NCI-H526 treated with DMSO at 0.1 percent for 48 hours (cell line): ENCODE data around the gene ZNF516.

Experiments
- DNase-seq: peaks from one replicate; lab custom pipeline; 2025; lab: John Stamatoyannopoulos, UW

Gene ZNF516

DNA sequence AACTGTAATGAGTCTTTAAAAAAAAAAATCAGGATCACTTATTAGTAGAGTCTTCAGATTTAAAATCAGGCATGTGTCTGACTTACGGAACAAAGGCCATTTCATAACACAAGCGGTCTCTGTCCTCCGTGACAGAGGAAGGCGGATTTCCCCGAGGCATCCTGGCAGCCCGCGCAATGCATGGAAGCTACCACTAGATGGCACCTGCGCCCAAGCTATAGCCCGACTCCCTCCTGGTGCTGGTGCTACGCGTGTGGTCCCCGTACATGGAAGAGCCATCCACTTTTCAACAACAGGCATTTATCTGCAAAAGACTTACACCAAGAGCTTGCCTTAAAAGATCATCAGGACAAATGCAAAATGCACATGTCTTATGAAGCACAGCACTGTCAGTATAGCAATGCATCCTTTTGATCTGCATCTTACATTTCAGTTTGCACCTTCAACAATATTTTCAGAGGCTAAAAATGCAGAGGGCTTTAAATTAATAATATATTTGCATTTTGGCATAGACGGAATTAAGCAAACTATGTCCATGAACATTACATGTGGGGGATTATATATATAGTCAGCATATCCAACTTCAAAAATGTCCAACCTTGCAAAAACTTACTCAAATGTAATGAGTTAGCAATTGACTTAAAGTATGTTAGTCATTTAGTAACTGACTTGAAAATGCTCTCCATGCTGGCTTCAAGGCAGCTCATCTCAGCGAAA, 96.0 kb downstream of the ZNF516 start:
- peak; percentile 53 for DNase-seq

DNA sequence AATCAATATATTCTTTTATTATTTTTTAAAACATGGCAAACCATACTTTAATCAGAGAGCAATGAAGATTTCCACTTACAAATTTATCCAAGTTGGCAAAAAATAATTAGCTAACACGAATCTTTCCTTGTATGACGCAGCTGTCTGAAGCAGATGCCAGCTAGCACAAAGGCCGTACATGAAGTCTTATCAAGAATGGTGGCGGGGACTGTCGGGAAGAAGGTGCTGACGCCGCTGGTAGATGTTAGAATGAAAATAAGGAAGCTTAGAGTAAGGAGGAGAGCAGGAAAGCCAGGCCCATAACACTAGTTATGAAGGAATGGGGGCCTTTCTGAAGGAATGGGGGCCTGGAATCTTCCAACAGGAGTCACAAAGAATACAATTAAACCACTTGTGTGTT, 96.7 kb downstream of the ZNF516 start:
- no peak for DNase-seq

DNA sequence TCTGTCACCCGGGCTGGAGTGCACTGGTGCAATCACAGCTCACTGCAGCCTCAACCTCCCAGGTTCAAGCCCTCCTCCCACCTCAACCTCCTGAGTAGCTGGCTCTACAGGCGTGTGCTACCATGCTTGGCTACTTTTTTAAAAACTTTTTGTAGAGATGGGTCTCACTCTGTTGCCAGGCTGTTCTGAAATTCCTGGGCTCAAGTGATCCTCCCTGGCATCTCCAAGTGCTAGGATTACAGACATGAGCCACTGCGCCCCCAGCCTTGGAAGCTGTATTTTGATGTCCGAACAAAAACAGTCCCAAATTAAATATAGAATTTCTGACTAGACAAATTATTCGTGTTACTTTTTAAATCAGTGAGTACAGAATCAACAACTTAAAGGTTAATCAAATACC, 97.4 kb downstream of the ZNF516 start:
- no peak for DNase-seq

DNA sequence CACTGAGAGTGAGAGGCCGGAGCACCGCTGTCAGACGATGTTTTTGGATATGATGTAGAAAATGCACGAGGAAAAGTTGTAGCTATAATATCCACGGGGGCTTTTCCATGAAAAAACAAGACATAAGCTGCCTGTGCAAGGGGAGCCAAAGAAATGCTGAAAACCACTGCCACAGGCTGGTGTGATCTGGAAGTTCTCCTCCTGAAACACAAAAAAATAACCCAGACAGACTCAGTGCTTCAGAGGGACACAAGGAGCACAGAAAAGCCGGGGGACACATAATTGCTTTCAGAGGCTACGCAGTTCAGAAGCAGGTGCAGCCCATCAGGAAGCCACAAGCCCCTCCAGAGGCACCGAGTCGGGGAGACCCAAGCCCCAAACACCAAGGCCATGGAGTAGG, 98.2 kb downstream of the ZNF516 start:
- no peak for DNase-seq

DNA sequence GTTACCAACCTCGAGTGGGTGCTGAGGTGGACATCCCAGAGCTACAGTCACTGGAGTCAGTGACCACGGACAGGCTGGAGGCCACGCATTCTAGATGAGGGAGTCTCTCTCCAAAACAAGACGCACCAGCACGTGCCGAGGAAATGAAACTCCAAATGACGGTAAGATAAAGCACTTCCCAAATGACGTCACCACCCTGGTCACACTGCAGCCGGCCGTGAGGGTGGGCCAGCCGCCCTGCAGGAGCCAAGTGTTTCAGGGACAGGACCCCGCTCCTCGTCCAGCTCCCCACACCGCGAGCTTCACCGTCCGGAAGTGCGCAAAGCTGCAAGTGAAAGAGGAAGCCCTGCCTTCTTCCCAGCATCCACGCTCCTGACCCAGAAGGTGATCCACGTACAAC, 99.4 kb downstream of the ZNF516 start:
- DNase-seq: no peak

DNA sequence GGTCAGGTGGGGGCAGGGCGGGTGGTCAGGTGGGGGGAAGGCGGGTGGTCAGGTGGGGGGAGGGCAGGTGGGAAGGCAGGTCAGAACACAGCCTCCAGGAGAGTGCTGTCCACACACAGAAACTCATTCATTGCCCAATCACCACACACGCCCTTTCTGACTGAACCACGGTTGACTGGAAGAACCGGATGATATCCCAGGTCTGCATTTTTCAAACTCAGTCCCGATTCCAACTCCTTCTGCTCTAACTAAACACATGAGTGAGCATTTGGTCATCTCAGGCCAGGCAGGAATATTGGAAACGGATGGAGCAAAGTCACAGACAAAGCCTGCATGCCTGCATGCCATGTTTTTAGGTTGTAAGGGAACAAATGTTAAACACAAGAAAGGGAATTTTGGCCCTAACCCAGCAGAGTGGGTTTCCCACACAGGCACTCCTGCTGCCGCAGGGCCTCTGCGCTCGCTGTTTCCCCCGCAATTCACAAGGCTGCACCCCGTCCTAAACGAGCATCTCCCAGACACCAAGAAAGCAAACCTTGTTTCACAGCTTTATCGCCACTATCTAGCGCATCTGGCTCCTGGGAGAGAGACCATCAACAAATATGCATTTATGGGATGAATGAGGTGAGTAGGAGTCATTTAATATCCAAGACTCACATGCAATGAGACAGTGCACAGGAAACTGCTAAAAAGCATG, 100.1 kb downstream of the ZNF516 start:
- no peak for DNase-seq

DNA sequence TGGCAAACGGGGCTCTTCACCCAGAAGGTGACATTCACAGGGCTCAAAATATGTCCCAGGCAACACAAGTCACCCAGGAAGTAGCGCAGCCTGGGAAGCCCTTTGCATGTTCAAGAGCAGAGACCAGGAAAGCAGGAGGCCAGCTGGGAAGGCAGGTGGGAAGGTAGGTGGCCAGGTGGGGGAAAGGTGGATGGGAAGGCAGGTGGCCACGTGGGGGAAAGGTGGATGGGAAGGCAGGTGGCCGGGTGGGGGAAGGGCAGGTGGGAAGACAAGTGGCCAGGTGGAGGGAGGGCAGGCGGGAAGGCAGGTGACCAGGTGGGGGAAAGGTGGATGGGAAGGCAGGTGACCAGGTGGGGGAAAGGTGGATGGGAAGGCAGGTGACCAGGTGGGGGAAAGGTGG, 102.7 kb downstream of the ZNF516 start:
- no peak for DNase-seq

DNA sequence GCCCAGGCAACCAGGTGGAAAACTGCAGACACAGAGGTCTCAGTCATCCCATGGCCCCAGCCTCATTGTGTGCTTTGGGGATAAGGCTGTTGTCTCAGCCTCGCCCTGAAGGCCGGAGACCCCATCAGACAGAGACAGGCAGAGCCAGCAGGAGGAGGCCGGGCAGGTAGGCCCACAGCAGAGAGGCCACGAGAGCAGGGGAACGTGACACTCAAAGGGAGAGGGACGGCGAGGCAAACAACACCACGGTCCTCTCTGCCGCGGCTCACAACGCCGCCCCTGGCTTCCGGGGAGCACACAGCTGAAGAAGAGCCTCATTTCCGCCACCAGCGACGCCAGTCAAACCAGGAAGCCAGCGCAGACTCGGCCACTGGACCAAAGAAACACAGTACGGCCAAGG, 103.3 kb downstream of the ZNF516 start:
- DNase-seq: no peak

DNA sequence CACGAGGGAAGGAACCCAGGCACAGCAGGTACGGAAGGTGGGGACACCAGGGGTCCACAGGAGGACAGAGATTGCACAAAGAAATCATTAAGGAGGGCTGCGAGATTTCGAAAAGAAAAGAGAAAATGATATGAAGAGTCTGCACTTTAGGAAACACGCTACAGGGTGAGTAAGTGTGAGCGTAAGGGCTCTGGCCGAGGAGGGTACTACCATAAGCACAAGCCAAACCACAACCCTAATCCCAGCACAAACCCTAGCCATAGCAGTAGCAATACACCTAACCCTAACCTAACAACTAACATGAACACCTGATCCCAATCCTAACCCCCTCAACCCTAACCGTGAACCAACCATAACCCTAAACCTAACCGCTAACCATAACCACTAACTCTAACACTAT, 104.0 kb downstream of the ZNF516 start:
- no peak for DNase-seq

DNA sequence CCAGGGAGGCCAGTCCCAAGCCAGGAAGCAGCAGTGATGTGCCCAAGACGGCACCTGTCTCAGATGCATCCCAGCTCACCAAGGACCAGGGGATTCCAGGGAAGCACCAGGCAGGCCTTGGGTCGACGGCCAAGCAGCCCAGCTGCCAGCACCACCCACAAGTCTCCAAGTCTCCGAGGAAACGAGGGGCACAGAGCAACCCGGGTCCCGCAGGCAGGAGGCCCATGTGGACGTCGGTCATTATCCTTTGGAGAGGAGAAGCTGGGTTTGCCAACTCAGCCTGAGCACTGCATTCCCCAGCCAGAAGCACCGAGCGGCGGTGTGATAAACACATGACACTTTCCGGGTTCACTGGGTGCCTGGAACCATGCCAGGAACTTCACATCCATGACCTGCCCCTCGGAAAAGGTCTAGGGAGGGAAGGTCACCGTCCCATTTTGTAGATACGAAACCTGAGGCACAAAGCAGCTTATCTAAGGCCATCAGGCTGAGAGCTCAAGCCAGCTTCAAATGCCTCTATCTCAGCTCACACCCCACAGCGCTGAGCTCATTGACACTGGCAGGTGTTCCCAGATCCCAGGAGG, 104.5 kb downstream of the ZNF516 start:
- no peak for DNase-seq

DNA sequence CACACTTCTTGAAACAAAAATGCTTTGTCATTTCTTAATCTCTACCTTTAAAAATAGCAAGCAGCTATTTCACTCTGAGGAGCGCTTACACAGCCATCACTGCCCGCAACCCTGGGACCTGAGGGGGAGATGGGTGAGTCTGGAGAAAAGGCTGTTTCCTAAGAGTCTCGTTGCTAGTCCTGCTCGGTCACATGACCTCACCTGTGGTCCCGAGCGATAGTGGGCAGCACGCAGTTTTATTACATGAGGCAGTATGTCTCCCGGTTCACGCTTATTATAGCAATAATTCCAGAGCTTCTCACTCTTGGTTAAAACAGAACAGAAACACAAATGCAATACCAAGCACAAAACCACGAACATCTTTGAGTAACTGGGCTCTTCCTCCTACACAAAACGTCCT, 105.3 kb downstream of the ZNF516 start:
- no peak for DNase-seq

DNA sequence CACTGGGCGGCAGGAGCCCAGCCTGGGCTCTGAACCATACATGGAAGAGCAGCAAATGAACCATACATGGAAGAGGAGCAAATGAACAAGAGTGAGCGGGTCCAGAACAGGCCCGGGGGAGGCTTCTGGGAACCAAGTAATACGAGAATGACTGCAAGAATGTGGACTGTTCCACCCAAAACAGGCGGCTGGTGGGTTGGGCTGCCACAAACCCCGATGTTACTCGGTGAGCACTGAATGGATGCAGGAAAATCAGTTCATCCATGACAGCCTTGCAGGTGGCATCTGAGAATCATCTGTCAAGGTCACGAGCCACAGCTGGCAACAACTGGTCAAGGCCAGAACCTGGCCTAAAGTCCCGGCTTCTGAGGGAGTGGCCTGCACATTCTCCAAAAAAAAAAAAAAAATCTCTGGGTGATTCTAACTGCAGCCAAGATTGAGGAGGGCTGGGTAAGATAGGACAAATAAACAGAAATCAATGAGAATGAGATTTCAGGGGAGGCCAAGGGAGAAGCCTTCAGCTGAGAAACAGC, 106.1 kb downstream of the ZNF516 start:
- no peak for DNase-seq

DNA sequence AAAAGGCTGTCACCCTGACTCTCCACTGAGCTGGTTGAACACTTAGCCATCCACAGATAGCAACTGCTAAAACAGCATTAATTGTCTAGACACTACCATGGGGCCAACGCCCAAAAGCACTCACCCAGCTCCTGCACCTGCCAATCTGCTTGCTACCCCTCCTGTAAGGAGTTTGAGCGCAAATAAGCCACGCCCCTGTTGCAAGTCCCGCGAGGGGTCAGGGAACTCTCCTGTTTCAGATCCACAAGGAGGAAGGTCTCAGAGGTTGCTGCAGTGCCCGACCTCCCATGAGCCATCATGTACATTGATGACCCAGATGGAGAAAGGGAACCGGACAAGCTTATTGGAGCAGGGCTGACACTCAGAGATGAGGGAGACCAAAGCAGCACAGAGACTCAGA, 106.8 kb downstream of the ZNF516 start:
- DNase-seq: no peak

DNA sequence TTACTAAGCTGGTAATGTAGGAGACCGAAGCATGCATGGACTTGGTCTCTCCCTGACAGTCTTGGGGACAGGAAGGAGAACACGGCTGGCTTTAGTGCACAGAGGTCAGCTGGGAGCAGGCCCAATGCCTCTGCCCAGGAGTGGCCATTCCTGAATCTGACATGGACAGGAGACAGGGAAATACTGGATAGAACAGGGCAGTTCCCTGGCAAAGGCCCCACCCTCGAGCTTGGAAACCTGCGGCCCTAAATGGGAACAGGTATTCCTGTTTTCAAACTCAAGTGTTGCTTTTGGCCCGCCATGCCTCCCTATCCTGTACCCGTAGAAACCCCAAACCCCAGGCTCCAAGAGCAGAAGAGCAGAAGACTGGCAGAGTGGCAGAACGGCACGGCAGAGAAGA, 107.4 kb downstream of the ZNF516 start:
- no peak for DNase-seq

DNA sequence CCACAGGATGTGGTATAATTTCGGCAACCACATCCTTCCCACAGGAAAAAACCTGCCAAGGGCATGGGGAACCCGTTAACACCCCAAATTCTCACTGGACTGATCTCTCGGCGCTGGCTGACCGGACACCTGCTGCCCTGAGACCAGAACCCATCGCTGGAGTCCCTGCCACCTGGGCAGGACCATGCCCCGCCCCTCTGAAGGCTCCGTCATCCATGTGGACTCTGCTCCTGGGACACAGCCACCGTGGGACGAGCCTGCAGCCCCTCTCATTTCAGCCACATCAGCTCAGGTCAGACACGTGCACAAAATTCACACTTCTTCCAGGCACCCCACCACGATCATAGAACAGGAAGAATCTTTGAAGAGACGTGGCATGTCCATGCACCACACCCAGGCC, 108.2 kb downstream of the ZNF516 start:
- no peak for DNase-seq

DNA sequence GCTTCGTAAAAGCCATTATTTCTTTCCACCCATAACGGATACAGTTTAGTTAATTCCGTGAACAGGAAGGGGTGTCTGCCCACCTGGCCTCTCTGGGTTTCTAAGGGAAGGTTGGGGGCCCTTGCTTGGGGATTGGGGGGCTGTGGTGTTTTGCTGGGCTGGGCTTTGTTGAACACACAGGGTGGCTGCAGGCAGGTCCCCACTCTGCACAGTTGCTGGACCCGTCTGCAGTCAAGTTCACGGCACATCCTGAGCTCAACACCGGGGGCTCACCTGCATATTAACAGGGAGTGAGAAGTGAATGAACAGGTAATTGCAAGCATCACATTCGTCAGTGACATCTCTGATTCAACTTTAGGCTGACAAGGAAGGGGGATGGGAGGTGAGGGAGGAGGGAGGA, 109.0 kb downstream of the ZNF516 start:
- DNase-seq: no peak

DNA sequence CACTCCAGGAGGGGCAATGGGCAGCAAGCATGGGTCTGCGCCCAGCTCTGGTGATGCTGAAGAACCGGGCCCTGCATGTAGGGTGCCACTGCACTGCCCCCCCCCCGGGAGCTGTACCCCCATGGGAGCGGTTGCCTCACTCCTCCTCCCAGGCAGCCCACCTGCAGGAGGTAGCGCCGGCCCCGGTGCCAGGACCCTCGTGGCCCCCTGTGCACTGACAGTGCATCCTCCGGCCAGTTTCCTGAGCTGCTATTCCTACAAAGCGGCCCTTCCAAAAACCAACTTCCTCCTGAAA, 109.4 kb downstream of the ZNF516 start:
- no peak for DNase-seq

DNA sequence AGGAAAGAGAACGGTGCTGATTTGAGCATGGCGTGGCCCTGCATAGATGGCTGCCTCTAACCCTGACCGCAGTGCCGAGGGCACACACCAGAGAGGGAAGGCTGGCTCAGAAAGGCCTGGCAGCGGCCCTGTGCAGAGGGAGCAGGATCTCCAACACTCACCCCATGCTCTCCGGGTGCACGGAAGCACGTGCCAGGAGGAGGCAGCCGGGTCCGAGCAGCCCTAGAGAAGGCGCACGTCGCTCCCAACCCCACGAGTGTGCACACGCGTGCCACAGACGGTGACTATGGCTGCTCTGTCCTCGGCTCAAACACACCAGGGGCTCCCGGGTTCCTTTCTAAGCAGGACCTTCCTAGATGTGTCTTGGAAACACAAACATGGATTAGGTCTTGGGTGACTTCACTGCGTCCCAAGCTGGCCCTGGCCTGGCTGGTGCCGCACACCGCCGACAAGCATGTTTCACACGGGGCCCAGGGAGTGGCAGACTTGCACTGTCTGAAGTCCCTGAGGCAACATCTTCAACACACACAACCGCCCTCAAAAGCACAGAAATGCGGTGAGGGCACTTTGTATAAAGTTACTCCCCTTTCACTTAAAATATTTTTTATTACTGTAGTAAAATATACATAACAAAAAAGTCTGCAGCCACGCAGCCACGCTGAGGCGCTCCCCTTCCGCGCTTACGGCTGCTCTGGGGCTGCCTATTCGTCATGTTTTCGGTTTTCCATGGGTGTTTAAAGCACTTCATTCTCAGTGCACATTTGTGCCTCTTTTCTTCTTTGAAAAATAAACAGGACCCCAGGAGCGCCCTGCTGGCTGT, 110.0 kb downstream of the ZNF516 start:
- no peak for DNase-seq

DNA sequence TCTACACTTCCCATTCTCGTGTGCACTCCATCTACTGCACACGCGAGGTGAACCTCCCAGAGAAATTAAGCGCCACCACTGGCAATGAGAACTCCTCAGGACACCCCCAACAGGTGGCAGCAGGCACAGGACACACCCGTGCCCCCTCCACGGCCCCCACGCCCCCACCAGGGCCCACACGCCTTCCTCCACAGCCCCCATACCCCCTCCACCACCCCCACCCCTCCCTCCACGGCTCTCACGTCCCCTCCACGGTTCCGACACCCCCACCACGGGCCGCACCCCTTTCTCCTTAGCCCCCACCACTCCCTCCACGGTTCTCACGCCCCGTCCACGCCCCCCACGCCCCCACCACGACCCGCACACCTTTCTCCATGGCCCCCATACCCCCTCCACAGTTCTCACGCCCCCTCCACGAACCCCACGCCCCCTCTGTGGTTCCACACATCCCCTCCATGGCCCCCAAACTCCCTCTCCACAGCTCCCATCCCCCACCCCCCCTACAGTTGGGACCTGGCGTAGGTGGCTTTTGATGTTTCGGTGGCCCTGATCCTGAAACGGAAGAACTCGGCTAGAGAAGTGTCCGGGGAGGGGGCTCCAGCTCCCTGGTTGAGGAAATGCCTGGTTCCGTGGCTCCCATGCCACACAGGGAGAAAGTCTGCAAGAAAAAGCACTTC, 110.8 kb downstream of the ZNF516 start:
- no peak for DNase-seq

DNA sequence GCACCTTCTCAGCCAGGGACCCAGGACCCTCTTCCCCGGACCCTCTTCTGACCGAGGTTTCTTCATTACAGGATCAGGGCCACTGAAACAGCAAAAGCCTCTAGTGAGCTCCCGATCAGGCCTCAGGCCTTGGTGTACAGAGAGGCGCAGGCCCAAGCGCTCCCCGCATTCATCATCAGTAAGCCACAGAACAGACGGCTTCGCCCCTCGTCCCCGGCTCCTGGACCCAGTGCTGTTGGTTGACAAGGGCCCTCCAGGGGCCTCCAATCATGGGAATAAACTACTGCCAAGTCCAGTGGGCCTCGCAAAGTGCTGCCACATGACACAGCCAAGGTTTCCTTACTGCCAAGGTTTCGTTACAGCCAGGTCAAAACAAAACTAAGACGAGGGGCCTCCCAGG, 111.4 kb downstream of the ZNF516 start:
- no peak for DNase-seq

DNA sequence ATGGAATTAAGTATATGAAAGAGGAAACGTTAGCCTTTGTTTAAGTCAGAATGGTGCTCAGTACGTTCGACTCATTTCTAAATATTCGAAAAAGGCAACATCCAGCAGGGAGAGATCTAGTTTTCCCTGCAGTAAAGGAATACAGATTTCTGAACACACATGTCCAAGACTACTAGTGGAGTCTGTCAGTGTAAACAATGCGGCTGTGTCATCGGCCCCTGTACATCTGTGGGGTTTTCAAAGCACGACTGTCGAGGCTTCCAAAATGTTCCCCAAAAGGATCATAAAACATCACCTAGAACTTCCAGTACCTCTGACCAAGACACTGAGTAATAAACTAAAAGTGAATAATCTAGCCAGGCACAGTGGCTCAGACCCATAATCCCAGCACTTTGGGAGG, 112.8 kb downstream of the ZNF516 start:
- no peak for DNase-seq

DNA sequence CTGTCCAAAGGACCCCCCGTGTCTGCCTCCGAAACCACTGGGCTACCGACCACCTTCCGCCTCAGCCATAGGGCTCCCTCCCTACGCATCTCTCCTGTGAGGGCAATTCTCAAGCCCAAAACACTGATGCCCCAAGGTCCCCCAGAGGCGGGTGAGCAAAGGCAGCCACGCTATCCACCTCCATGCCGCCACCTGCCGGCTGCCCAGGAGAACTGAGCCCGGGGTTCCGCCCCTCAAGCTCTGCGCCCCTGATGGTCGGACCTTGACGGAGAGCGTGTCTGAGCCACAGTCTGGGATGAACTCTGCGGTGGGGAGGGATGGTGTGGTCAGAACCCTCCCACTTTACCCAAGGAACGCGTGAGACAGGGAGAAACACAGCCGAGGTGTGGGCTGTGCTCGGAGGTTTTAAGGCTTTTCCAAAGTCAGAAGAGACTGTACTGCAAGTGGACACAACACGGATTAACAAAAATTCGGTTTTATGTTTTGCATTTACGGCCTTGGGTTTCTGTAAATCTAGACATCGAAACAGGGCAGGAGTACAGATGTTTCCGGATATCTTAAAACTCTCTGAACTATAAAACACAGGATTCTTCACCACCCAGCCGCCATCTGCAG, 114.1 kb downstream of the ZNF516 start:
- DNase-seq: no peak
